Body of pancreas (tissue), 4 donors: ENCODE measurements around the gene DGKA.

Experiments used
- POLR2A ChIP-seq, 3 donors: fragments of 450-650 bp; IDR thresholded peaks; one replicate each; pipeline ENCODE4 v1.6.1; 2016; ENCODE audit warnings: antibody characterized with exemption in 3 of 3, mild to moderate bottlenecking in 2 of 3
- TF ChIP-seq, protein P1 (sequence below), 7 experiments: fragments of 450-650 bp in 4 of 7; fragments of 200-600 bp in 3 of 7; sonication (generic) in 3 of 7; IDR thresholded peaks; one replicate each; pipeline ENCODE4 v1.5.1; 2016 to 2019; ENCODE audit warnings: antibody characterized with exemption in 7 of 7

DNA sequence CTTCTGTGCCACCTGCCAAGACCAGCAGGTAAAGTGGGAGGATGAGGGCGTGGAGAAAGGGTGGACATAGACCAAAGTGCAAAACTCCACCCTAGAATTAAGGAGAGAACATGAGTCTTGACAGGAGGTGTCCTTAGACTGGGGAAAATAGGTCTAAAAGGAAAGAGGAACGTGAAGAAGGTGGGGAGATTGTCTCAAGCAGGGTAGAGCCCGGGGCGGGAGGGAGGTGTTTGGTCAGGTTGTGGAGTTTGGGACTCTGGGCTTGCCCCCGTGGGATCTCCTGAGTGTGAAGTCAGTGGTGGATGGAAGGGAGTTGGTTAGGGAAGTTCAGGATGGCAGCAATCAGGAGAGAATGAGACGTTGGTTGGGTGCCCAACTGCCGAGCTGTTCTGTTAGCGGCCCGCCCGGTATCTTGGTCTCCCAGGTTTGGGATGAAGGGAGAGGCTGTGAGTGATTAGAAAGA lies 386 bp downstream of the DGKA start:
- TF ChIP-seq, protein P1, sequence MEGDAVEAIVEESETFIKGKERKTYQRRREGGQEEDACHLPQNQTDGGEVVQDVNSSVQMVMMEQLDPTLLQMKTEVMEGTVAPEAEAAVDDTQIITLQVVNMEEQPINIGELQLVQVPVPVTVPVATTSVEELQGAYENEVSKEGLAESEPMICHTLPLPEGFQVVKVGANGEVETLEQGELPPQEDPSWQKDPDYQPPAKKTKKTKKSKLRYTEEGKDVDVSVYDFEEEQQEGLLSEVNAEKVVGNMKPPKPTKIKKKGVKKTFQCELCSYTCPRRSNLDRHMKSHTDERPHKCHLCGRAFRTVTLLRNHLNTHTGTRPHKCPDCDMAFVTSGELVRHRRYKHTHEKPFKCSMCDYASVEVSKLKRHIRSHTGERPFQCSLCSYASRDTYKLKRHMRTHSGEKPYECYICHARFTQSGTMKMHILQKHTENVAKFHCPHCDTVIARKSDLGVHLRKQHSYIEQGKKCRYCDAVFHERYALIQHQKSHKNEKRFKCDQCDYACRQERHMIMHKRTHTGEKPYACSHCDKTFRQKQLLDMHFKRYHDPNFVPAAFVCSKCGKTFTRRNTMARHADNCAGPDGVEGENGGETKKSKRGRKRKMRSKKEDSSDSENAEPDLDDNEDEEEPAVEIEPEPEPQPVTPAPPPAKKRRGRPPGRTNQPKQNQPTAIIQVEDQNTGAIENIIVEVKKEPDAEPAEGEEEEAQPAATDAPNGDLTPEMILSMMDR (IDR thresholded peaks at IDR 0.05): no peak
- no peak for TF ChIP-seq POLR2A (IDR thresholded peaks at IDR 0.05)
